IMR-90 (cell line): Measurements from ENCODE around the gene APOA4. TPM values are rescaled to one million over a fixed set of nuclear protein-coding genes. Genes with fewer than 3 reads are reported as not detected.

Experiments used
- ATAC-seq: fragments of 200-7000 bp; cut with Tn5 transposase; 2 replicates; pipeline ENCODE4 v1.9.1; 2020; ENCODE audit warnings: low read depth, mild to moderate bottlenecking, moderate library complexity
- BruUV-seq: library from RNA; stranded (reverse); fragments of 400-500 nt; replicated peaks from 2 replicates; lab custom pipeline; 2021; lab: Mats Ljungman, UMichigan
- CTCF ChIA-PET: fragments of 300-600 bp; formaldehyde crosslinking; extraction: SDS; loops from one replicate; lab custom pipeline; 2021; ENCODE audit warnings: antibody characterized with exemption; lab: Yijun Ruan, JAX
- POLR2A ChIA-PET: fragments of 300-600 bp; sonication (Branson Sonifier 250); formaldehyde crosslinking; loops from one replicate; lab custom pipeline; 2022; ENCODE audit warnings: antibody characterized with exemption; ENCODE audit not compliant: unreplicated experiment; lab: Charles Lee
- DNase-seq: peaks from one replicate; pipeline ENCODE4 v3.0.0; 2013
- H2AFZ ChIP-seq: replicated peaks from 2 replicates; pipeline ENCODE3; 2013; ENCODE audit warnings: low read length, mild to moderate bottlenecking; ENCODE audit not compliant: poor library complexity
- H2AK5ac ChIP-seq: 2 replicates; pipeline ENCODE4 v1.6.1; 2013; ENCODE audit warnings: low read depth, low read length, inconsistent platforms
- H2AK9ac ChIP-seq: replicated peaks from 2 replicates; pipeline ENCODE3; 2013; ENCODE audit warnings: mild to moderate bottlenecking, low read depth, low read length, moderate library complexity; ENCODE audit not compliant: poor library complexity
- H2BK120ac ChIP-seq: 2 replicates; pipeline ENCODE4 v1.6.1; 2013; ENCODE audit warnings: low read depth, low read length, inconsistent platforms
- H2BK15ac ChIP-seq: 3 replicates; pipeline ENCODE4 v1.6.1; 2013; ENCODE audit warnings: low read depth, low read length, inconsistent platforms
- H2BK20ac ChIP-seq: 2 replicates; pipeline ENCODE4 v1.6.1; 2013; ENCODE audit warnings: low read depth, mild to moderate bottlenecking, inconsistent platforms, low read length, moderate library complexity
- H2BK5ac ChIP-seq: 2 replicates; pipeline ENCODE4 v1.6.1; 2013; ENCODE audit warnings: mild to moderate bottlenecking, low read depth, low read length, inconsistent platforms; ENCODE audit not compliant: poor library complexity, severe bottlenecking
- H3K14ac ChIP-seq: replicated peaks from 2 replicates; pipeline ENCODE4 v1.6.1; 2013; ENCODE audit warnings: low read depth, low read length, inconsistent platforms
- H3K18ac ChIP-seq: 2 replicates; pipeline ENCODE4 v1.6.1; 2013; ENCODE audit warnings: low read depth, low read length, control low read depth
- H3K23ac ChIP-seq: 2 replicates; pipeline ENCODE4 v1.6.1; 2013; ENCODE audit warnings: low read depth, low read length, inconsistent platforms
- H3K27ac ChIP-seq: 2 replicates; pipeline ENCODE4 v1.5.1; 2013; ENCODE audit warnings: mild to moderate bottlenecking, control low read depth, low read length; ENCODE audit not compliant: insufficient read depth
- H3K27me3 ChIP-seq: 2 replicates; pipeline ENCODE4 v1.6.1; 2013; ENCODE audit warnings: low read length; ENCODE audit not compliant: control insufficient read depth, insufficient read depth
- H3K36me3 ChIP-seq: 2 replicates; pipeline ENCODE4 v1.6.1; 2013; ENCODE audit warnings: low read length, mixed read lengths; ENCODE audit not compliant: control insufficient read depth, insufficient read depth
- H3K4ac ChIP-seq: 2 replicates; pipeline ENCODE4 v1.6.1; 2013; ENCODE audit warnings: low read depth, low read length, inconsistent platforms
- H3K4me1 ChIP-seq: 2 replicates; pipeline ENCODE4 v1.6.1; 2013; ENCODE audit warnings: low read length, mixed read lengths; ENCODE audit not compliant: control insufficient read depth, insufficient read depth
- H3K4me2 ChIP-seq: 2 replicates; pipeline ENCODE4 v1.6.1; 2013; ENCODE audit warnings: low read depth, mild to moderate bottlenecking, control low read depth, low read length, moderate library complexity
- H3K4me3 ChIP-seq: 2 replicates; pipeline ENCODE4 v1.5.1; 2013; ENCODE audit warnings: low read depth, mild to moderate bottlenecking, control low read depth, low read length, moderate library complexity; ENCODE audit not compliant: insufficient read depth
- H3K56ac ChIP-seq: 2 replicates; pipeline ENCODE4 v1.6.1; 2013; ENCODE audit warnings: low read length, inconsistent platforms; ENCODE audit not compliant: insufficient read depth; ENCODE audit errors: extremely low read depth
- H3K79me1 ChIP-seq, 2 experiments: 2 replicates each; pipeline ENCODE4 v1.6.1; 2013; ENCODE audit warnings: low read length in 2 of 2, inconsistent platforms in 1 of 2, low read depth in 1 of 2
- H3K9ac ChIP-seq: 2 replicates; pipeline ENCODE4 v1.6.1; 2013; ENCODE audit warnings: low read depth, low read length, control low read depth
- H3K9me1 ChIP-seq: 2 replicates; pipeline ENCODE4 v1.6.1; 2013; ENCODE audit warnings: low read length, inconsistent platforms; ENCODE audit not compliant: insufficient read depth
- H3K9me3 ChIP-seq: 2 replicates; pipeline ENCODE4 v1.6.1; 2013; ENCODE audit warnings: low read length; ENCODE audit not compliant: control insufficient read depth, insufficient read depth
- H4K20me1 ChIP-seq: 2 replicates; pipeline ENCODE4 v1.6.1; 2013; ENCODE audit warnings: low read length, inconsistent platforms; ENCODE audit not compliant: insufficient read depth
- H4K5ac ChIP-seq: 2 replicates; pipeline ENCODE4 v1.6.1; 2013; ENCODE audit warnings: mild to moderate bottlenecking, low read depth, low read length, control low read depth
- H4K8ac ChIP-seq, 2 experiments: 2 replicates each; pipeline ENCODE4 v1.6.1; 2013; ENCODE audit warnings: low read depth in 2 of 2, low read length in 2 of 2, control low read depth in 1 of 2, inconsistent platforms in 1 of 2
- H4K91ac ChIP-seq: 2 replicates; pipeline ENCODE4 v1.6.1; 2013; ENCODE audit warnings: low read depth, low read length, inconsistent platforms; ENCODE audit not compliant: insufficient read depth
- MXI1 ChIP-seq: IDR thresholded peaks from 2 replicates; pipeline ENCODE4 v1.6.1; 2012; ENCODE audit warnings: low read depth, mild to moderate bottlenecking, low read length, moderate library complexity, borderline replicate concordance
- NFE2L2 ChIP-seq: fragments of 150-350 bp; IDR thresholded peaks from 2 replicates; pipeline ENCODE4 v1.6.1; 2016; ENCODE audit warnings: low read depth, mild to moderate bottlenecking, low read length
- USF2 ChIP-seq: fragments of 150-350 bp; IDR thresholded peaks from 2 replicates; pipeline ENCODE4 v1.6.1; 2017; ENCODE audit warnings: mild to moderate bottlenecking, antibody characterized with exemption, low read length, low read depth
- WGBS, 2 experiments: methylation state at CpG; one replicate each; pipeline versions ENCODE4 v1.1.5 to v1.1.7; 2013; ENCODE audit warnings: missing lambda C conversion rate in 2 of 2; ENCODE audit not compliant: insufficient read length in 1 of 2; ENCODE audit errors: extremely low coverage in 2 of 2; 5-methylcytosine and 5-hydroxymethylcytosine counted together
- dilution Hi-C: fragments of 300-500 bp; cut with HindIII; formaldehyde crosslinking; loops from one replicate; pipeline ENCODE4 v1.14.3; 2018; ENCODE audit warnings: low sequenced_read_pairs; ENCODE audit not compliant: unreplicated experiment
- in situ Hi-C: fragments of 300-500 bp; cut with MboI; formaldehyde crosslinking; loops from 3 replicates; pipeline ENCODE4 v1.14.3; 2019; ENCODE audit warnings: low sequenced_read_pairs, inconsistent platforms, mixed read lengths
- intact Hi-C: fragments of 100-400 bp; cut with micrococcal nuclease; formaldehyde crosslinking; loops from 2 replicates; pipeline ENCODE4 v1.10.0; 2022
- polyA plus RNA-seq, 3 experiments: library from polyadenylated mRNA; depleted of rRNA; stranded (reverse); fragments of >200 nt; gene quantifications; 2 replicates each; pipeline ENCODE4 v1.2.3, GENCODE V29; 2012; ENCODE audit warnings: low replicate concordance in 1 of 3
- total RNA-seq: library from RNA; depleted of rRNA; stranded (reverse); fragments of >200 nt; gene quantifications from 2 replicates; pipeline ENCODE4 v1.2.3, GENCODE V29; 2012

APOA4 gene
- total and polyA plus RNA-seq, 2 of the 4 experiments (the other 2 are of a cell fraction) = not detected

DNA sequence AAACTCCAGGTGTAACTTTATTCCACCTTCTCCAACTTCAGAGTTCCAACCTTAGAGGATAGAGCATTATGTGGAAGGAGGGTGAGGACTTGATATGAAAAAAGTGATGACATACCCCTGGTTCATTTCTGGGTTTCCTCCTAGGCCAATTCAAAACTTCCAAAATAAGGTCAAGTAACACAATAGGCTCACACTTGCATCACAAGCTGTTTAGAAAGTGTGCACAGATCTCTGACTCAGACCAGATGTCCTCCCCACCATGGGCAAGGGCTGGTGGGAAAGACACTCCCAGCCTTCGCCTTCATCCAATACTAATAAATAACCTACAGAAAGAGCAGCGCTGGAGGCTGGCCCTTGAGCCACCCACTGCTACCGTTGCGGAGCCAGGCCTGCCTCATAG is 44.5 kb downstream of the APOA4 start:
- H3K27me3 ChIP-seq = no peaks in the 10 kb centered on the region
- no peak overlapping the region for H2BK20ac ChIP-seq
- intact Hi-C loops (no loop called here), dilution Hi-C loops (no loop called here), in situ Hi-C loops (no loop called here)
- H3K9ac ChIP-seq = no peak overlapping the region
- H3K4me1 ChIP-seq = 0 out of 2 replicates have a peak, but pooled peaks cover 2% of the 10 kb centered on the region
- no peak overlapping the region for H2AK5ac ChIP-seq
- no peaks in the 10 kb centered on the region; the same call in 1 of the 2 replicates for H3K9me1 ChIP-seq
- H2BK15ac ChIP-seq = no peak overlapping the region
- no peak overlapping the region for H3K56ac ChIP-seq
- no CpG with 5 or more reads among the region's 4 CpGs for WGBS, 2 experiments
- no peak for TF ChIP-seq USF2
- TF ChIP-seq MXI1 = no peak
- no peak for TF ChIP-seq NFE2L2
- H3K18ac ChIP-seq = no peak overlapping the region
- POLR2A ChIA-PET = no interaction called here
- H3K9me3 ChIP-seq = no peaks in the 10 kb centered on the region
- H4K5ac ChIP-seq = no peak overlapping the region
- no peak overlapping the region for H3K4ac ChIP-seq
- no peak overlapping the region for H2BK120ac ChIP-seq
- no peak overlapping the region for H2AK9ac ChIP-seq
- H4K20me1 ChIP-seq = no peaks in the 10 kb centered on the region
- no peak overlapping the region for H3K23ac ChIP-seq
- H4K91ac ChIP-seq = no peak overlapping the region
- no peak overlapping the region for H3K4me2 ChIP-seq
- ATAC-seq = no peak
- no peak overlapping the region for H4K8ac ChIP-seq
- H3K36me3 ChIP-seq = peaks cover 33% of the 10 kb centered on the region
- H3K27ac ChIP-seq = no peak overlapping the region
- BruUV-seq = no TSS peak
- H3K79me1 ChIP-seq = peaks cover 10 to 15% of the 10 kb centered on the region in 2 experiments; a peak in 3 of 4 replicates
- no peak overlapping the region for H3K4me3 ChIP-seq
- CTCF ChIA-PET = no interaction called here
- peak; percentile 11 for DNase-seq
- no peak overlapping the region for H2BK5ac ChIP-seq
- H2AFZ ChIP-seq = no peak overlapping the region
- no peak overlapping the region for H3K14ac ChIP-seq
